ENCODE measurements around the gene PLEKHA5.

Gene PLEKHA5

GRCh38 chr12:19129122-19129485, 429 bp upstream of the PLEKHA5 start:
- DNase-seq = no peak

- DNase-seq = no peak
Observed at GRCh38 chr12:19130224-19131024, 891 bp downstream of the PLEKHA5 start.

GRCh38 chr12:19131025-19131444, 1.5 kb downstream of the PLEKHA5 start:
- DNase-seq = no peak

- peak; percentile 74 for DNase-seq
Observed at GRCh38 chr12:19138551-19138950, 9.0 kb downstream of the PLEKHA5 start.

GRCh38 chr12:19138956-19139355, 9.4 kb downstream of the PLEKHA5 start:
- DNase-seq = no peak

GRCh38 chr12:19139615-19140194, 10.2 kb downstream of the PLEKHA5 start:
- DNase-seq = no peak

GRCh38 chr12:19140381-19141236, 11.1 kb downstream of the PLEKHA5 start:
- no peak for DNase-seq

GRCh38 chr12:19142499-19142898, 13.0 kb downstream of the PLEKHA5 start:
- no peak for DNase-seq

- no peak for DNase-seq
Observed at GRCh38 chr12:19144287-19144686, 14.8 kb downstream of the PLEKHA5 start.

- no peak for DNase-seq
Observed at GRCh38 chr12:19144985-19145384, 15.5 kb downstream of the PLEKHA5 start.

GRCh38 chr12:19148860-19149259, 19.3 kb downstream of the PLEKHA5 start:
- DNase-seq = no peak

- DNase-seq = no peak
Observed at GRCh38 chr12:19150273-19150900, 20.9 kb downstream of the PLEKHA5 start.

- DNase-seq = no peak
Observed at GRCh38 chr12:19151298-19151697, 21.8 kb downstream of the PLEKHA5 start.

- DNase-seq = no peak
Observed at GRCh38 chr12:19153396-19153795, 23.9 kb downstream of the PLEKHA5 start.

- no peak for DNase-seq
Observed at GRCh38 chr12:19154686-19155085, 25.2 kb downstream of the PLEKHA5 start.

- no peak for DNase-seq
Observed at GRCh38 chr12:19155981-19156734, 26.6 kb downstream of the PLEKHA5 start.

- no peak for DNase-seq
Observed at GRCh38 chr12:19158923-19159322, 29.4 kb downstream of the PLEKHA5 start.

GRCh38 chr12:19161216-19161615, 31.7 kb downstream of the PLEKHA5 start:
- no peak for DNase-seq

- no peak for DNase-seq
Observed at GRCh38 chr12:19165451-19165850, 35.9 kb downstream of the PLEKHA5 start.

GRCh38 chr12:19166387-19166786, 36.9 kb downstream of the PLEKHA5 start:
- no peak for DNase-seq

GRCh38 chr12:19166956-19167355, 37.4 kb downstream of the PLEKHA5 start:
- DNase-seq = no peak

GRCh38 chr12:19167708-19168107, 38.2 kb downstream of the PLEKHA5 start:
- no peak for DNase-seq

Measured in T1000 (cell line).